BJ (cell line): ENCODE results near the gene SPATA20. TPM values are rescaled to one million over a fixed set of nuclear protein-coding genes. Genes with fewer than 3 reads are reported as not detected.

ENCODE experiments used
- CTCF ChIA-PET: fragments of 350-600 bp; formaldehyde crosslinking; extraction: SDS; loops from one replicate; lab custom pipeline; 2021; ENCODE audit warnings: antibody characterized with exemption, inconsistent platforms; lab: Yijun Ruan, JAX
- POLR2A ChIA-PET: fragments of 300-600 bp; sonication (Branson Sonifier 250); formaldehyde crosslinking; extraction: SDS; loops from one replicate; lab custom pipeline; 2021; ENCODE audit warnings: antibody characterized with exemption; lab: Charles Lee
- DNase-seq: peaks from one replicate; pipeline ENCODE4 v3.0.0-alpha.2; 2011; ENCODE audit warnings: low read depth
- H3K27me3 ChIP-seq: 2 replicates; pipeline ENCODE4 v1.6.0; 2011; ENCODE audit warnings: low read length; ENCODE audit not compliant: control insufficient read depth, insufficient read depth
- H3K36me3 ChIP-seq: 2 replicates; pipeline ENCODE4 v1.5.1; 2011; ENCODE audit warnings: low read length; ENCODE audit not compliant: control insufficient read depth, insufficient read depth
- H3K4me3 ChIP-seq: 2 replicates; pipeline ENCODE4 v1.5.1; 2011; ENCODE audit warnings: low read depth, mild to moderate bottlenecking, control low read depth, low read length
- polyA plus RNA-seq: library from polyadenylated mRNA; depleted of rRNA; stranded (reverse); fragments of >200 nt; gene quantifications from 2 replicates; pipeline ENCODE4 v1.2.3, GENCODE V29; 2011
- TF ChIP-seq, protein P1 (sequence below): IDR thresholded peaks from 2 replicates; pipeline ENCODE4 v1.5.1; 2011; ENCODE audit warnings: low read depth, mild to moderate bottlenecking, control low read depth, inconsistent platforms, low read length, moderate library complexity; ENCODE audit not compliant: insufficient read depth

Gene SPATA20
- polyA plus RNA-seq, 1 experiment: 46.4 TPM

DNA sequence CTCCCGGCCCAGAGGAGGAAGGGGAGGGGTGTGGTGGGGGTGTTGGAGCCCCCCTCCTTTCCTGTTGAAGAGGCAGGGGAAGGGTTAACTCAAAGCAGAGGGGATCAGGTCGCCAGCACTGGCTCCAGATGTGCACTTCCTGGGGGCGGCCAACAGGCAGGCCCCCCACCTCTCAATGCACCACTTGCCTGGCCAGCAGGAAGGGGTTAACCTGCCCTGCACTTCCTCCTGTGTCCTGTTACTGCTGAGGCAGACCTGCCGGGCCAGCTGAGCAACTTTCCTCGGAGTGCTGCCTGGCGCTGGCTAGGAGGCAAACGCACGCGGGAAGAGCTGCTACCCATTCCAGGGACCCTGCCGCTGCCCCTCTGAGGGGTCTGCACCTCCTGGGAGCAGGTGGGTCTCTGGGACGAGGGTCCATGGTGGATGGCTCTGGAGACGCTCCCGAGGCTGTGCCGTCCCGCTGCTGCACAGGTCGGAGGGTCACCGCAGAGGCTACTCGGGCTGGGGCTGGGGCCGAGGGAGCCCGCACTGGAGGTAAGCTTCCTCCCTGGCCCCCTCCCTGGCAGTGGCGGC, 14.4 kb upstream of the SPATA20 start, which contains the start of gene EPN3:
Gene EPN3, plus strand, starts transcription at position 284 of the 573 bp plus-strand sequence. CDS start 3,822 bp downstream, outside the sequence.
- CTCF ChIA-PET: interaction anchor here (0.7 to 1.3 kb wide), 3 partner anchors 13 to 53 kb away, joined by 3 read pairs; no protein-coding TSS in a partner anchor
- Histone ChIP-seq H3K27me3 (peaks cover 38% of the 10 kb centered on the region), H3K36me3 (no peaks in the 10 kb centered on the region), H3K4me3 (no peak within 1 kb of the TSS)
- TF ChIP-seq, protein P1, sequence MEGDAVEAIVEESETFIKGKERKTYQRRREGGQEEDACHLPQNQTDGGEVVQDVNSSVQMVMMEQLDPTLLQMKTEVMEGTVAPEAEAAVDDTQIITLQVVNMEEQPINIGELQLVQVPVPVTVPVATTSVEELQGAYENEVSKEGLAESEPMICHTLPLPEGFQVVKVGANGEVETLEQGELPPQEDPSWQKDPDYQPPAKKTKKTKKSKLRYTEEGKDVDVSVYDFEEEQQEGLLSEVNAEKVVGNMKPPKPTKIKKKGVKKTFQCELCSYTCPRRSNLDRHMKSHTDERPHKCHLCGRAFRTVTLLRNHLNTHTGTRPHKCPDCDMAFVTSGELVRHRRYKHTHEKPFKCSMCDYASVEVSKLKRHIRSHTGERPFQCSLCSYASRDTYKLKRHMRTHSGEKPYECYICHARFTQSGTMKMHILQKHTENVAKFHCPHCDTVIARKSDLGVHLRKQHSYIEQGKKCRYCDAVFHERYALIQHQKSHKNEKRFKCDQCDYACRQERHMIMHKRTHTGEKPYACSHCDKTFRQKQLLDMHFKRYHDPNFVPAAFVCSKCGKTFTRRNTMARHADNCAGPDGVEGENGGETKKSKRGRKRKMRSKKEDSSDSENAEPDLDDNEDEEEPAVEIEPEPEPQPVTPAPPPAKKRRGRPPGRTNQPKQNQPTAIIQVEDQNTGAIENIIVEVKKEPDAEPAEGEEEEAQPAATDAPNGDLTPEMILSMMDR: no peak
- no peak for DNase-seq
- POLR2A ChIA-PET: no interaction called here

DNA sequence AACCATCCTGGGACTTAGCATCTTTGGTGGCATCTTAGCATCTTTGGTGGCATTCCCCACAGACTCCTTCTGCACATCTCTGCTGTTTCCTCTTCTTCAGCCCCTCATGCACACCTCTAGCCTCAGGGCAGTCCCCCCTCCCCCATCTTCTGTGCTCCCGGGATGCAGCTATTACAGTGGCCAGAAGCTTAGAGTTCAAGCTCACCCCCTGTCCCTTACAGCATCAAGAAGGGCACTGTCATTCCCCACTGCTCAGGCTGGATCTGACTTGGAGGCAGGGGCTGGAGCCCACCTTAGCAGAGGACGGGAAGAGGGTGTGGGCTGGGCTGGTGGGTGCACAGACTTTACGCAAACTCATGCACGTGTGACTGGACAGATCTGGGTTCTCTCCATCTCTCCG, 13.8 kb upstream of the SPATA20 start:
- Histone ChIP-seq H3K27me3 (peaks cover 34% of the 10 kb centered on the region), H3K36me3 (no peaks in the 10 kb centered on the region), H3K4me3 (no peak overlapping the region)
- ChIA-PET POLR2A (no interaction called here), CTCF (interaction anchor here (0.7 to 1.2 kb wide), 3 partner anchors 9 to 18 kb away, joined by 3 read pairs; no protein-coding TSS in a partner anchor)
- no peak for DNase-seq
- TF ChIP-seq, protein P1: no peak

DNA sequence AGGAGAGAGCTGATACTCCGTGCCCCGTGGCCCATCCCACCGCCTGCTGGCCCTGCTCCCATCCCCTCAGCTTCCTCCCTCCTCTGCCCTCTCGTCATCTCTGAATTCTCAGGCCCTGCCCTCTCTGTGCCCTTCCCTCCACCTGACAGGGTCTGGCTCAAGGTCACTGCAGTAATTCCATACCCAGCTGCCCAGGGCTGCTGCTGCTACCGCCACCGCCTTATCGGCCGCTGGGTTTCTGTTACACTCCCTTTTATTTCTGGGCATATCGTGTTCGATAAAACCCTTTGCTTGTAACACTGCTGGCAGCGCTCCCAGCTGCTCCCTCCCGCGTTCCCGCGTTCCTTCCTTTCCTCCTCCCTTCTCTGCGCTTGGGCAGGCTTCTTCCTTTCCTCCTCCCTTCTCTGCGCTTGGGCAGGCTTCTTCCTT, 13.2 kb upstream of the SPATA20 start:
- CTCF ChIA-PET: interaction anchor here (1.2 kb wide), 1 partner anchor 8 kb away, joined by 3 read pairs; no protein-coding TSS in a partner anchor
- Histone ChIP-seq H3K27me3 (peaks cover 32% of the 10 kb centered on the region), H3K36me3 (no peaks in the 10 kb centered on the region), H3K4me3 (no peak overlapping the region)
- TF ChIP-seq, protein P1: no peak
- POLR2A ChIA-PET: no interaction called here
- DNase-seq: no peak

DNA sequence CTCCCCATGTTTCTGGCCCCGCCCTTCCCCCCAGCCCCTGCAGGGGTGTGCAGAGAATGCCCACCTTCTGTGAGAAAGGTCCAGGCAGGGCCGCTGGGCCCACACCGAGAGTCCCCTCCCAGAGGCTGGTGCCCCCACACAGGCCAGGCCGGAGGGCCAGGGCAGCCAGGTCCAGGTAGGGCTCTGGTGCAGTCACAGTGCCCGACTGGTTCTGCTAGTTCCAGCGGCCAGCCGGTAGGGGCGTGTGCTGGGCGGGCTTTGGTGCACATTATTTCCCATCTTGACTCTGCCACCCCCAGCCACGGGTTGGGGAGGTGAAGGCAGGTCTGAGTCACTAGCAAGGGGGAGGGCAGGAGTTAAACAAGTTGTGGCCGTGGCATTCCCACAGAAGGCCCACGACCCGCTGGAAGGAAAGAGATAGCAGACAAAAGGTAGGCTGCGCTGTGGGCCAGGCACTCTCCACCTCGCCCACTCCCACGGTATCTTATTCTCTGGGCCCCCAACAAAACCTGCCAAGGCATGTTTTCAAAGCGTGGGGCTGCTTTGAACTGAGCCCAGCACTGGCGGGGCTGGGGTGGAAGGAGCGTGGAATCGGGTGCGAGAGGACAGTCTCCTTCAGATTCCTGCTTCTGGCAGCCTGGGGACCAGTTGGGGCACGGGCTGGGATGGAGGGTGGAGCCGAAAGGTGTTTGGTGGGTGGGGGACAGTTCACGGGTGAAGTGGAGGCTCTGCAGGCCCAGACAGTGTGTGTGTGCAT, 12.6 kb upstream of the SPATA20 start:
- no peaks in the 10 kb centered on the region for H3K36me3 ChIP-seq
- no peak for DNase-seq
- TF ChIP-seq, protein P1: 0 out of 2 replicates have a peak, but pooled peaks have one; percentile 9
- peaks cover 29% of the 10 kb centered on the region for H3K27me3 ChIP-seq
- no peak overlapping the region for H3K4me3 ChIP-seq
- ChIA-PET POLR2A (no interaction called here), CTCF (interaction anchor here (1.2 kb wide), 1 partner anchor 8 kb away, joined by 3 read pairs; no protein-coding TSS in a partner anchor)

DNA sequence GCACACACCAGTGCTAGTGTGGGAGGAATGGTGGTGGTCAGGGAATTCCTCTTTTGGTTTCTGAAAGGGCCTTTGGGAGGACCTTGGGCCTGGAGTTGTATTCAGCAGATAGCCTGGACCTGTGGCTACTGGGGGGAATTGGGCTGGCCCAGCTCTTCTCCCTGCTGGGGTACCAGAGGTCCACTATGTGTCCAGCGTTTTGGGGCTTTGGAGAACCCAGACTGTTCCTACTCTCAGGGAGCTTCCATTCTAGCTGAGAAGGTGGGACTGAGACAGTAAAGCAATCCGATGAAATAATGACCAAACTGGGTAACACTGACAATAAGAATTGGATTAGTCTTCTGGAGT, 12.0 kb upstream of the SPATA20 start:
- Histone ChIP-seq H3K36me3 (no peaks in the 10 kb centered on the region), H3K4me3 (no peak overlapping the region), H3K27me3 (peaks cover 26% of the 10 kb centered on the region)
- TF ChIP-seq, protein P1: no peak
- ChIA-PET POLR2A (no interaction called here), CTCF (no interaction called here)
- DNase-seq: no peak
